CD4-positive, alpha-beta memory T cell (primary cell): Measurements from ENCODE around the gene UVSSA. TPM values are rescaled to one million over a fixed set of nuclear protein-coding genes. Genes with fewer than 3 reads are reported as not detected.
A peak's percentile ranks its signal among the peaks of the same experiment; 100 is the strongest.
"Not testable (repeated sequence)": the region's sequence is repeated elsewhere in the genome, so short reads cannot be mapped to it uniquely, and the experiment has no call there.

Source experiments
- CTCF ChIA-PET: fragments of 350-600 bp; sonication (Branson Sonifier 250); formaldehyde crosslinking; loops from one replicate; lab custom pipeline; 2021; ENCODE audit warnings: inconsistent platforms; ENCODE audit not compliant: partially characterized antibody; lab: Charles Lee
- POLR2A ChIA-PET: fragments of 350-600 bp; sonication (Branson Sonifier 250); formaldehyde crosslinking; loops from one replicate; lab custom pipeline; 2021; ENCODE audit not compliant: partially characterized antibody; lab: Charles Lee
- DNase-seq, 5 donors: peaks; one replicate each; pipeline versions ENCODE4 v3.0.0 to v3.0.0-alpha.2; 2020 to 2022; ENCODE audit warnings: mixed read lengths in 1 of 5
- H3K27ac ChIP-seq: one replicate; pipeline ENCODE4 v1.7.0; 2013; ENCODE audit warnings: low read depth, low read length
- H3K27me3 ChIP-seq: 2 replicates; pipeline ENCODE4 v1.7.0; 2013; ENCODE audit warnings: mild to moderate bottlenecking, low read length, moderate library complexity; ENCODE audit not compliant: insufficient read depth
- H3K36me3 ChIP-seq: 2 replicates; pipeline ENCODE4 v1.7.0; 2013; ENCODE audit warnings: mild to moderate bottlenecking, low read length, moderate library complexity; ENCODE audit not compliant: insufficient read depth
- H3K4me1 ChIP-seq: 2 replicates; pipeline ENCODE4 v1.7.0; 2013; ENCODE audit warnings: mild to moderate bottlenecking, low read length, moderate library complexity; ENCODE audit not compliant: insufficient read depth
- H3K4me3 ChIP-seq, 2 donors: one replicate each; pipeline ENCODE4 v1.7.0; 2013; ENCODE audit warnings: low read length in 2 of 2, mild to moderate bottlenecking in 1 of 2
- H3K9me3 ChIP-seq, 2 donors: one replicate each; pipeline ENCODE4 v1.7.0; 2013; ENCODE audit warnings: low read length in 2 of 2, control low read depth in 1 of 2; ENCODE audit not compliant: control insufficient read depth in 1 of 2
- H3K27ac Mint-ChIP-seq, 7 donors: one replicate each; pipeline ENCODE4 v1.8.0; 2020 to 2021; ENCODE audit warnings: mixed read lengths in 7 of 7, mild to moderate bottlenecking in 6 of 7, inconsistent platforms in 3 of 7, moderate library complexity in 3 of 7
- H3K27me3 Mint-ChIP-seq, 2 donors: one replicate each; pipeline ENCODE4 v1.8.0; 2020 to 2021; ENCODE audit warnings: mixed read lengths in 2 of 2
- H3K36me3 Mint-ChIP-seq, 2 donors: one replicate each; pipeline ENCODE4 v1.8.0; 2020 to 2021; ENCODE audit warnings: mixed read lengths in 2 of 2, inconsistent platforms in 1 of 2, mild to moderate bottlenecking in 1 of 2
- H3K4me1 Mint-ChIP-seq, 4 donors: one replicate each; pipeline ENCODE4 v1.8.0; 2020 to 2021; ENCODE audit warnings: mixed read lengths in 4 of 4, mild to moderate bottlenecking in 1 of 4
- H3K4me3 Mint-ChIP-seq, 8 donors: one replicate each; pipeline ENCODE4 v1.8.0; 2020 to 2021; ENCODE audit warnings: mixed read lengths in 8 of 8, mild to moderate bottlenecking in 7 of 8, moderate library complexity in 6 of 8, inconsistent platforms in 3 of 8
- H3K9me3 Mint-ChIP-seq, 8 donors: one replicate each; pipeline ENCODE4 v1.8.0; 2020 to 2021; ENCODE audit warnings: mixed read lengths in 8 of 8, mild to moderate bottlenecking in 5 of 8, inconsistent platforms in 3 of 8, moderate library complexity in 1 of 8
- intact Hi-C: fragments of 100-400 bp; cut with micrococcal nuclease; formaldehyde crosslinking; loops from one replicate; pipeline ENCODE4 v1.15.1; 2023
- polyA plus RNA-seq, 2 donors: library from polyadenylated mRNA; unstranded; fragments of 300-500 nt; fragmentation: Illumina TruSeq; gene quantifications; one replicate each; pipeline ENCODE4 v1.2.3, GENCODE V29; 2021
- total RNA-seq, 2 experiments: library from RNA; stranded (reverse); gene quantifications; one replicate each; pipeline ENCODE4 v1.2.3, GENCODE V29; 2021

UVSSA gene
- total and polyA plus RNA-seq, 4 experiments from 2014 or later: 2.4 to 44.6 (median 25.6) TPM

DNA sequence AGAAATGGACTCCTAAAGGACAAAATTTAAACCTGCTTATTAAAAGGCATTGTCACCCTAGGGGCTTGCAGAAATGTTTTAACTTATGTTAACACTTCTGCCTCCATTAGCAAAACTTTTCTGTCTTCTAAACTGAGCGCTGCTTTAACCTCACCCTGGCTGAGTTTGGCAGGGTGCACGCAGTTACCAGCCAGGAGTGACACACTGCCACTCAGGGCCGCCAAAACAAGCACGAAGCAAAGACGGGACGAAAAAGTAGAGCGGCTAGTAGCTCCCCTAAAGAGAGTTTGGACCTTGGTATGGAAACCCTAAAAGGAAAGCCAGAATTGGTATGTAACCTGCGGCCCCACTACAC lies 23.8 kb upstream of the UVSSA start:
- CTCF ChIA-PET: interaction anchor here (1.3 kb wide), 2 partner anchors 29 to 55 kb away, joined by 3 read pairs; no protein-coding TSS in a partner anchor
- H3K4me1 Mint-ChIP-seq: peaks cover 7 to 13% (median 10%) of the 10 kb centered on the region in 4 donors
- Histone ChIP-seq H3K4me1 (peaks cover under 1% of the 10 kb centered on the region), H3K27ac (no peak overlapping the region), H3K36me3 (peaks cover 31% of the 10 kb centered on the region), H3K9me3 (no peaks in the 10 kb centered on the region), H3K27me3 (no peaks in the 10 kb centered on the region), H3K4me3 (no peak overlapping the region)
- no peaks in the 10 kb centered on the region for H3K27me3 Mint-ChIP-seq
- POLR2A ChIA-PET: interaction anchor here (1.1 kb wide), 1 partner anchor 33 kb away, joined by 4 read pairs; the partner anchor contains the start of gene MAEA
- peaks cover 0 to 3% (median 0%) of the 10 kb centered on the region in 8 donors for H3K9me3 Mint-ChIP-seq
- peaks cover 23 to 35% of the 10 kb centered on the region in 2 donors for H3K36me3 Mint-ChIP-seq
- H3K27ac Mint-ChIP-seq: no peak overlapping the region
- intact Hi-C loops: no loop called here
- no peak for DNase-seq
- H3K4me3 Mint-ChIP-seq: no peak overlapping the region

DNA sequence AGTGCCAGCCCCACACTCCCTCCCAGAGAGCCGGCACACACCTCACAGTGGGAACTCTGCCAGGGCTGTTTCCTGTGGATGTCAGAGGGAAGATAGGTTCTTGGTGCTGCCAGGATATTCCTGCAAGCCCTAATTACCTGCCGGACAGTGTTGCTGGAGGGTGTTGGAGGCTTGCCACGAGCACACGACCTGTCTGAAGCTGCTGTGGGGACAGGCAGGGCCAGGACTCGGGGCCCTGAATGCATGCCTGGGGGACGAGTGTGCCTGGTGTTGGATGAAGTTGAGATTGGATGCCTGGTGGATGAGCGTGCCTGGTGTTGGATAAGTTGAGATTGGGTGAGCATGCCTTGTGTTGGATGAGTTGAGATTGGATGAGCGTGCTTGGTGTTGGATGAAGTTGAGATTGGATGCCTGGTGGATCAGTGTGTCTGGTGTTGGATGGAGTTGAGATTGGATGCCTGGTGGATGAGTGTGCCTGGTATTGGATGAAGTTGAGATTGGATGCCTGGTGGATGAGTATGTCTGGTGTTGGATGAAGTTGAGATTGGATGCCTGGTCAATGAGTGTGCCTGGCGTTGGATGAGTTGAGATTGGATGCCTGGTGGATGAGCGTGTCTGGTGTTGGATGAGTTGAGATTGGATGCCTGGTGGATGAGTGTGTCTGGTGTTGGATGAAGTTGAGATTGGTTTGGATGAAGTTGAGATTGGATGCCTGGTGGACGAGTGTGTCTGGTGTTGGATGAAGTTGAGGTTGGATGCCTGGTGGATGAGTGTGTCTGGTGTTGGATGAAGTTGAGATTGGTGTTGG lies 23.2 kb upstream of the UVSSA start:
- Histone ChIP-seq H3K36me3 (peaks cover 32% of the 10 kb centered on the region), H3K9me3 (no peaks in the 10 kb centered on the region), H3K27ac (no peak overlapping the region), H3K4me3 (no peak overlapping the region), H3K27me3 (no peaks in the 10 kb centered on the region), H3K4me1 (peaks cover 7% of the 10 kb centered on the region)
- CTCF ChIA-PET: interaction anchor here (1.3 kb wide), 2 partner anchors 29 to 55 kb away, joined by 3 read pairs; no protein-coding TSS in a partner anchor
- Mint-ChIP-seq H3K27ac (no peak overlapping the region), H3K4me3 (no peak overlapping the region), H3K27me3 (no peaks in the 10 kb centered on the region), H3K4me1 (peaks cover 7 to 11% (median 10%) of the 10 kb centered on the region in 4 donors), H3K36me3 (peaks cover 19 to 31% of the 10 kb centered on the region in 2 donors), H3K9me3 (no peaks in the 10 kb centered on the region)
- POLR2A ChIA-PET: no interaction called here
- intact Hi-C loops: no loop called here
- no peak for DNase-seq

DNA sequence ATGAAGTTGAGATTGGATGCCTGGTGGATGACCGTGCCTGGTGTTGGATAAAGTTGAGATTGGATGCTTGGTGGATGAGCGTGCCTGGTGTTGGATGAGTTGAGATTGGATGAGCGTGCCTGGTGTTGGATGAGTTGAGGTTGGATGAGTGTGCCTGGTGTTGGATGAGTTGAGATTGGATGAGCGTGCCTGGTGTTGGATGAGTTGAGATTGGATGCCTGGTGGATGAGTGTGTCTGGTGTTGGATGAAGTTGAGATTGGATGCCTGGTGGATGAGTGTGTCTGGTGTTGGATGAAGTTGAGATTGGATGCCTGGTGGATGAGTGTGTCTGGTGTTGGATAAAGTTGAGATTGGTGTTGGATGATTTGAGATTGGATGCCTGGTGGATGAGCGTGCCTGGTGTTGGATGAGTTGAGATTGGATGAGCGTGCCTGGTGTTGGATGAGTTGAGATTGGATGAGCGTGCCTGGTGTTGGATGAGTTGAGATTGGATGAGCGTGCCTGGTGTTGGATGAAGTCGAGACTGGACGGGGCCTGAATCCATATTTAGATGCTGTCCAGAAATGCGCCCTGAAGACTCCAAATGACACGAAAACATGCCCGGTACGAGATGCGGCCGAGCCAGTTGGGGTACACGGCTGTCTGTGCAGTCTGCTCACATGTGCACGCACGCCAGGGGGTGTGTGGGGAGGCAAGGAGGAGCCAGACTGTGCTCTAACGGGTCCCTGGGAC lies 22.4 kb upstream of the UVSSA start:
- H3K27me3 ChIP-seq, H3K27ac ChIP-seq, H3K4me3 ChIP-seq, H3K9me3 Mint-ChIP-seq, H3K27me3 Mint-ChIP-seq, CTCF ChIA-PET, H3K4me3 Mint-ChIP-seq, intact Hi-C loops, DNase-seq, POLR2A ChIA-PET, H3K9me3 ChIP-seq, H3K27ac Mint-ChIP-seq: not testable (repeated sequence)
- Histone ChIP-seq H3K4me1 (peaks cover 14% of the 10 kb centered on the region), H3K36me3 (peaks cover 32% of the 10 kb centered on the region)
- H3K4me1 Mint-ChIP-seq: peaks cover 15 to 18% (median 17%) of the 10 kb centered on the region in 4 donors
- peaks cover 24 to 33% of the 10 kb centered on the region in 2 donors for H3K36me3 Mint-ChIP-seq

DNA sequence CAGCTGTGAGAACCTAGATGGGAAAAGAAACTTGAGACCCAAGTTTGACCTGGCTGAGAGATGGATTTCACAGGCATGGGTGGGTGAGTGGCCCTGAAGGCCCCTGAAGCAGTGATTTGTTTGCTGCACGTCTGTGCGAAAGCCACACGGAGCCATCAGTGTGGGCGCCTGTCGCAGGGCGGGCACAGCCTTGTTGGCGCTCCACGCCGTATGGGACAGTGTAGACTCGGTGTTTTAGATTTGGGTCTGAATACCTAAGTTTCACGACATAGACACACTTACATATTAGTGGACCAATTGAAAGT lies 21.9 kb upstream of the UVSSA start:
- Histone ChIP-seq H3K4me3 (no peak overlapping the region), H3K27ac (no peak overlapping the region), H3K36me3 (peaks cover 32% of the 10 kb centered on the region), H3K4me1 (peaks cover 19% of the 10 kb centered on the region), H3K27me3 (no peaks in the 10 kb centered on the region), H3K9me3 (no peaks in the 10 kb centered on the region)
- no peaks in the 10 kb centered on the region for H3K9me3 Mint-ChIP-seq
- intact Hi-C loops: no loop called here
- no peak overlapping the region for H3K27ac Mint-ChIP-seq
- no peaks in the 10 kb centered on the region for H3K27me3 Mint-ChIP-seq
- no peak for DNase-seq
- H3K4me3 Mint-ChIP-seq: no peak overlapping the region
- POLR2A ChIA-PET: no interaction called here
- H3K4me1 Mint-ChIP-seq: peaks cover 17 to 23% (median 20%) of the 10 kb centered on the region in 4 donors
- peaks cover 21 to 32% of the 10 kb centered on the region in 2 donors for H3K36me3 Mint-ChIP-seq
- CTCF ChIA-PET: no interaction called here

DNA sequence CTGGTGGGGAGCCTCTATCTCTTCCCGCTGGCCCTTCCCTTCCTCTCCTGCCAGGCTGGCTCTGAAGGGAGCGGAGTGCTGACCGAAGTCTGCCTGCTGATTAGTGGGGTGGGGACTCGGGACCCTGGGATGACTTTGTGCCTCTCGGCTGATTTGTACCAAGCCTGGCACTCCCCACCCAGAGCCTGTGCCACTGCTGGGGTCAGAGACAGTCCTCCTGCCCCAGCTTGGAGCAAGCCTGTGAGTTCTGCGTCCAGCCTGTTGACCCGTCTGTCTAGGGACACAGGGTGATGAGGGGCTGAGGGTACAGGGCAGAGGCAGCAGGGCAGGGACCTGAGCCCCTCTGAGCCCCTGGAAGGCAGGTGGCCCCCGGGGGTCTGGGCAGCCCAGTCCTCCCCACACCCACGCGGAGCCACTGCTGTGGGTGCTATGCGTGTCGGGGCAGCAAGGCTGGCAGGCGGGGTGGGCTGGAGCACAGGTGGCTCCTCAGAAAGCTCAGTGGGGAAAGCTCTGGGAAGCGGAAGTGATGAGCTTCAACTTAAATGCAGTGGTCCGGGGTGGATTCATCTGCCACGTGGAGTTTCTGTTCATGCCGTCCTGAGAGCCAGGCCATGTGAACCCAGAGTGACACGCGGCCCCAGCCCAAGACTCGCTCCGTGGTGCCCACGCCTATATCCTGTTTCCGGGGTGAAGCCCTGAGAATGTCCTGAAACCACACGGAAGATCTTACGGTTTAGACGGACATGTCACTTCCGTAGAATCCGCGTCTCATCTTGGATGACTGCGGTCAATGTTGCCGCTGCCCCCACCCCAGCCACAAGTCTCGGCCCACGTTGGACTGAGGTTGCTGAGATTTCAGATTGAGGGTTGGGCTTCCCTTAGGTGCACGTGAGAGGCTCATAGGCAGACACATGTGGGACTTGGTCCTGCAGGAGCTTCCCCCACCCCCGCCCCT lies 21.1 kb upstream of the UVSSA start:
- peaks cover 28% of the 10 kb centered on the region for H3K4me1 ChIP-seq
- ChIA-PET POLR2A (interaction anchor here (1.4 kb wide), 1 partner anchor 17 kb away, joined by 5 read pairs; no protein-coding TSS in a partner anchor), CTCF (no interaction called here)
- Mint-ChIP-seq H3K4me3 (no peak overlapping the region), H3K36me3 (peaks cover 16 to 30% of the 10 kb centered on the region in 2 donors), H3K9me3 (no peaks in the 10 kb centered on the region), H3K4me1 (peaks cover 18 to 31% (median 26%) of the 10 kb centered on the region in 4 donors), H3K27me3 (no peaks in the 10 kb centered on the region), H3K27ac (peak overlapping the region in 5 of 7 donors; percentile 31 to 70 (median 57))
- no peaks in the 10 kb centered on the region for H3K27me3 ChIP-seq
- DNase-seq: peak in 1 of 5 donors; percentile 33
- H3K27ac ChIP-seq: no peak overlapping the region
- no peaks in the 10 kb centered on the region for H3K9me3 ChIP-seq
- no peak overlapping the region for H3K4me3 ChIP-seq
- intact Hi-C loops: no loop called here
- peaks cover 32% of the 10 kb centered on the region for H3K36me3 ChIP-seq

DNA sequence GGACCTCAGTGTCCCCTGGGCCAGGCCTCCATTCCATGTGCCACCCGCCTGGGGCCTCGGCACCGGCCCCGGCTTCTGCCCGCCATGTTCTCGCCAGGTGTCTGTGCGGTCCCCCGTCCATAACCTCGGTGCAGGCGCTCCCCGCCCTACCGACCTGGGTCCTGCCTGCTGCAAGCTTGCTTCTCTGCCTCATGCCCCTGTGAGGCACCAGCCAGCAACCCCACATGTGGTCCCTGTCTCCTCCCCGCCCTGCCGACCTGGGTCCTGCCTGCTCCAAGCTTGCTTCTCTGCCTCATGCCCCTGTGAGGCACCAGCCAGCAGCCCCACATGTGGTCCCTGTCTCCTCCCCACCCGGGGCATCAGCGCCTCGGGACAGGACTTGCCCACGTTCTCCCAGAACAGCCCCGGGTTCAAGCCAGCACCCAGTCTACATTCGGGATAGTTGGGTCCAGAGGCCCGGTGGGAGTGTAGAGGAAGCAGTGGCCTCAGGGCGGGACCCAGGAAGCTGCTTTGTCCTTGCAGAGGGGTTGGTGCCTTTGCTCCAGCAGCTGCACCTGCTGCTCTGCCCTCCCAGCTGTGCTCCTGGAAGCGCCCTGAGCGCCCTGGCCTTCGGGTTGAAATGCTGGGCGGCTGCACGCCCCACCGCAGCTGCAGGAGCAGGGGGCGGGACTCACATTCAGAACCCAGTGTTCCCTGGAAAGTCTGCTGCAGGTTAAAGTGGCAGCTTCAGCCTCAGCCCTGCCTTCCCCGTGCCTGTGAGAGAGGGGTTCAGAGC lies 20.1 kb upstream of the UVSSA start:
- peaks cover 0 to 2% (median 0%) of the 10 kb centered on the region in 8 donors for H3K9me3 Mint-ChIP-seq
- ChIA-PET POLR2A (interaction anchor here (1.3 to 1.4 kb wide), 2 partner anchors 18 to 37 kb away, joined by 5 read pairs; partner anchors contain the start of gene MAEA), CTCF (no interaction called here)
- H3K36me3 Mint-ChIP-seq: peaks cover 8 to 29% of the 10 kb centered on the region in 2 donors
- Histone ChIP-seq H3K36me3 (peaks cover 30% of the 10 kb centered on the region), H3K27ac (no peak overlapping the region), H3K4me3 (no peak overlapping the region), H3K4me1 (peaks cover 38% of the 10 kb centered on the region), H3K9me3 (no peaks in the 10 kb centered on the region), H3K27me3 (no peaks in the 10 kb centered on the region)
- DNase-seq: peak in 1 of 5 donors; percentile 21
- H3K4me1 Mint-ChIP-seq: peaks cover 18 to 41% (median 30%) of the 10 kb centered on the region in 4 donors
- H3K27me3 Mint-ChIP-seq: no peaks in the 10 kb centered on the region
- H3K27ac Mint-ChIP-seq: peak overlapping the region in 4 of 7 donors; percentile 24 to 70 (median 50)
- intact Hi-C loops: no loop called here
- peak overlapping the region in 2 of 8 donors; percentile 15 to 27 for H3K4me3 Mint-ChIP-seq
